Neural progenitor cell (in vitro differentiated cells): ENCODE results near the gene TSPAN1. TPM values are rescaled to one million over a fixed set of nuclear protein-coding genes. Genes with fewer than 3 reads are reported as not detected.

Source experiments
- DNase-seq: peaks from one replicate; pipeline ENCODE4 v3.0.0-alpha.2; 2016; ENCODE audit warnings: low spot score
- H2AFZ ChIP-seq: fragments of 200-600 bp; sonication (generic); replicated peaks from 2 replicates; pipeline ENCODE4 v1.6.1; 2016; ENCODE audit warnings: antibody characterized with exemption
- H3F3A ChIP-seq: fragments of 200-600 bp; sonication (generic); 2 replicates; pipeline ENCODE4 v1.6.1; 2016; ENCODE audit warnings: antibody characterized with exemption, low read depth
- H3K27ac ChIP-seq: fragments of 200-600 bp; sonication (generic); 2 replicates; pipeline ENCODE4 v1.5.1; 2016; ENCODE audit warnings: mild to moderate bottlenecking
- H3K27me3 ChIP-seq: fragments of 200-600 bp; sonication (generic); 2 replicates; pipeline ENCODE4 v1.6.1; 2016; ENCODE audit warnings: mild to moderate bottlenecking, moderate library complexity
- H3K36me3 ChIP-seq: fragments of 200-600 bp; sonication (generic); 2 replicates; pipeline ENCODE4 v1.5.1; 2016
- H3K4me1 ChIP-seq: fragments of 200-600 bp; sonication (generic); 2 replicates; pipeline ENCODE4 v1.6.1; 2016; ENCODE audit warnings: mixed run types
- H3K4me2 ChIP-seq: fragments of 200-600 bp; sonication (generic); 2 replicates; pipeline ENCODE4 v1.6.1; 2016
- H3K4me3 ChIP-seq: fragments of 200-600 bp; sonication (generic); 2 replicates; pipeline ENCODE4 v1.5.1; 2016
- H3K79me2 ChIP-seq: fragments of 200-600 bp; sonication (generic); 2 replicates; pipeline ENCODE4 v1.6.1; 2016; ENCODE audit warnings: low read depth
- H3K9ac ChIP-seq: fragments of 200-600 bp; sonication (generic); 2 replicates; pipeline ENCODE4 v1.6.1; 2016
- H3K9me3 ChIP-seq: fragments of 200-600 bp; sonication (generic); 2 replicates; pipeline ENCODE4 v1.5.1; 2016; ENCODE audit warnings: low read depth
- H4K20me1 ChIP-seq: fragments of 200-600 bp; sonication (generic); 2 replicates; pipeline ENCODE4 v1.6.1; 2016; ENCODE audit warnings: low read depth
- H3K27ac Mint-ChIP-seq: 3 replicates; pipeline ENCODE4 v1.8.0; 2021; ENCODE audit warnings: mixed read lengths
- H3K27me3 Mint-ChIP-seq: 2 replicates; pipeline ENCODE4 v1.8.0; 2022; ENCODE audit warnings: low read depth, mild to moderate bottlenecking, inconsistent platforms, moderate library complexity, mixed read lengths; ENCODE audit not compliant: insufficient read depth
- H3K36me3 Mint-ChIP-seq: 3 replicates; pipeline ENCODE4 v1.8.0; 2021; ENCODE audit warnings: mixed read lengths
- H3K4me1 Mint-ChIP-seq: 3 replicates; pipeline ENCODE4 v1.8.0; 2021; ENCODE audit warnings: mixed read lengths
- H3K4me3 Mint-ChIP-seq: 3 replicates; pipeline ENCODE4 v1.8.0; 2021; ENCODE audit warnings: mild to moderate bottlenecking, moderate library complexity, mixed read lengths
- H3K9me3 Mint-ChIP-seq: 3 replicates; pipeline ENCODE4 v1.8.0; 2020; ENCODE audit warnings: mixed read lengths
- EZH2 ChIP-seq: fragments of 200-600 bp; sonication (generic); IDR thresholded peaks from 2 replicates; pipeline ENCODE4 v1.6.1; 2017; ENCODE audit warnings: antibody characterized with exemption, mild to moderate bottlenecking, moderate library complexity
- EZH2phosphoT487 ChIP-seq: fragments of 200-600 bp; sonication (generic); IDR thresholded peaks from 2 replicates; pipeline ENCODE4 v1.6.1; 2017; ENCODE audit warnings: antibody characterized with exemption
- total RNA-seq: library from RNA; depleted of rRNA; stranded (reverse); fragments of >200 nt; gene quantifications from 2 replicates; pipeline ENCODE4 v1.2.3, GENCODE V29; 2015; ENCODE audit warnings: low replicate concordance
- TF ChIP-seq, protein P1 (sequence below): fragments of 200-600 bp; sonication (generic); IDR thresholded peaks from 2 replicates; pipeline ENCODE4 v1.5.1; 2017; ENCODE audit warnings: antibody characterized with exemption, mild to moderate bottlenecking

The TSPAN1 gene
- total RNA-seq, 1 donor from 2014 or later, result not detected

DNA sequence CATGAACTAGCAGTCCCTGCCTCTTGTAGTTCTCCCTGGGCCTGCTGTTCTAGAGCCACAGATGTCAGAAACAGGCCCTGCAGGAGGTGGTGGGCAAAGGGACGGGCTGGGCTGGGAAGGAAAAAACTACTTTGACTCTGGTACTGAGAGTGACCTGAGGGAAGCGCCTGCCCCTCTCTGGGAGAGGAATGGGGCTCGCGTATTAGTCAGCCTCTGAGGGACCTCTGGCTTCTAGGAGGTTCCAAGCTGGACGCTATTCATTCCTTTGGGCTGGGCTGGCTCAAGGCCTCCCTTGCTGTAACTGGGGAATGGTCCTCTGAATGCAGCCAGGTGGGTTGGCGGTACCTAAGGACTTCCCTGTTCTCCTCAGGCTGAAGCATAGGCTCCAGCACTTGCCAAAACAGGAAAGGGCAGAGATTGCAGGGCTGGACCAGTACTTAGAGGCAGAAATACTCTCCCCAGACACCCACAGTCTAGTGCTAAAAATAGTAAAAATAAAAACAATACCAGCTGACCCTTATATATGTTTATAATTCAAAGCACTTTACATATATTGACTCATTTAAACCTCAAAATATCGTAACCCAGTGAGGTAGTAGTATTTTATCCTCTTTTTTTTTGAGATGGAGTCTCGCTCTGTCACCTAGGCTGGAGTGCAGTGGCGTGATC, 16.3 kb downstream of the TSPAN1 start:
- no peaks in the 10 kb centered on the region for H3K36me3 ChIP-seq
- Mint-ChIP-seq H3K4me3 (no peak overlapping the region), H3K27ac (no peak overlapping the region), H3K36me3 (peaks cover 25% of the 10 kb centered on the region), H3K27me3 (peaks cover 3% of the 10 kb centered on the region), H3K4me1 (peaks cover 2% of the 10 kb centered on the region), H3K9me3 (no peaks in the 10 kb centered on the region)
- no peak overlapping the region for H2AFZ ChIP-seq
- H3K27me3 ChIP-seq, result no peaks in the 10 kb centered on the region
- no peak for TF ChIP-seq EZH2
- TF ChIP-seq, protein P1, sequence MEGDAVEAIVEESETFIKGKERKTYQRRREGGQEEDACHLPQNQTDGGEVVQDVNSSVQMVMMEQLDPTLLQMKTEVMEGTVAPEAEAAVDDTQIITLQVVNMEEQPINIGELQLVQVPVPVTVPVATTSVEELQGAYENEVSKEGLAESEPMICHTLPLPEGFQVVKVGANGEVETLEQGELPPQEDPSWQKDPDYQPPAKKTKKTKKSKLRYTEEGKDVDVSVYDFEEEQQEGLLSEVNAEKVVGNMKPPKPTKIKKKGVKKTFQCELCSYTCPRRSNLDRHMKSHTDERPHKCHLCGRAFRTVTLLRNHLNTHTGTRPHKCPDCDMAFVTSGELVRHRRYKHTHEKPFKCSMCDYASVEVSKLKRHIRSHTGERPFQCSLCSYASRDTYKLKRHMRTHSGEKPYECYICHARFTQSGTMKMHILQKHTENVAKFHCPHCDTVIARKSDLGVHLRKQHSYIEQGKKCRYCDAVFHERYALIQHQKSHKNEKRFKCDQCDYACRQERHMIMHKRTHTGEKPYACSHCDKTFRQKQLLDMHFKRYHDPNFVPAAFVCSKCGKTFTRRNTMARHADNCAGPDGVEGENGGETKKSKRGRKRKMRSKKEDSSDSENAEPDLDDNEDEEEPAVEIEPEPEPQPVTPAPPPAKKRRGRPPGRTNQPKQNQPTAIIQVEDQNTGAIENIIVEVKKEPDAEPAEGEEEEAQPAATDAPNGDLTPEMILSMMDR, result no peak
- no peak for TF ChIP-seq EZH2phosphoT487
- no peak overlapping the region for H3K4me3 ChIP-seq
- H3K9me3 ChIP-seq, result no peaks in the 10 kb centered on the region
- no peaks in the 10 kb centered on the region for H4K20me1 ChIP-seq
- H3K4me2 ChIP-seq, result no peak overlapping the region
- H3K4me1 ChIP-seq, result no peaks in the 10 kb centered on the region
- no peak overlapping the region for H3K27ac ChIP-seq
- H3F3A ChIP-seq, result peaks cover 2% of the 10 kb centered on the region
- H3K9ac ChIP-seq, result no peak overlapping the region
- DNase-seq, result no peak
- no peaks in the 10 kb centered on the region for H3K79me2 ChIP-seq

DNA sequence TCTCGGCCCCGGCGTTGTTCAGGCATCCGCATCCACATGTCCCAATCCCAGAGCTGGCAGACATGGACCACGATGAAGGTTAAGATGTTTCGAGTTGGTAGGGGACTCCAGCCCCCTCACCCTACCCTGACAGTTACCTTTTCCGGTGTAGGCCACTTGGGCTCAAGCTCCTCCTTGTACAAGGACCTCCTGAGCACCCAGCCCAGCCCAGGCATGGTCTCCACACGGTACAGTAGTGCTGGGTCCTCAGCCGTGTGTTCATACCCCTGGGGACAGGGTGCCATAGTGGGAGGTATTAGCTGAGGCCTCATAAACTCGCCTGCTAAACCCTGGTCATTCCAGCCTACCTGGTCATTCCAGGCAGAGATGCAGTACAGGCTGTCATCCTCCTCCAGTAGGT, 17.3 kb downstream of the TSPAN1 start:
- no peaks in the 10 kb centered on the region for H3K9me3 ChIP-seq
- no peaks in the 10 kb centered on the region for H3K4me1 ChIP-seq
- H3K4me2 ChIP-seq, result no peak overlapping the region
- no peak overlapping the region for H3K4me3 ChIP-seq
- H4K20me1 ChIP-seq, result peaks cover 1% of the 10 kb centered on the region
- Mint-ChIP-seq H3K9me3 (no peaks in the 10 kb centered on the region), H3K27ac (no peak overlapping the region), H3K4me3 (no peak overlapping the region), H3K27me3 (peaks cover 3% of the 10 kb centered on the region), H3K4me1 (peaks cover 3% of the 10 kb centered on the region), H3K36me3 (peaks cover 25% of the 10 kb centered on the region)
- peaks cover 2% of the 10 kb centered on the region for H3K79me2 ChIP-seq
- H3F3A ChIP-seq, result peaks cover 8% of the 10 kb centered on the region
- H3K9ac ChIP-seq, result no peak overlapping the region
- no peaks in the 10 kb centered on the region for H3K36me3 ChIP-seq
- DNase-seq, result no peak
- no peak overlapping the region for H2AFZ ChIP-seq
- no peaks in the 10 kb centered on the region for H3K27me3 ChIP-seq
- TF ChIP-seq, protein P1, result no peak
- TF ChIP-seq EZH2phosphoT487 (no peak), EZH2 (no peak)
- no peak overlapping the region for H3K27ac ChIP-seq

DNA sequence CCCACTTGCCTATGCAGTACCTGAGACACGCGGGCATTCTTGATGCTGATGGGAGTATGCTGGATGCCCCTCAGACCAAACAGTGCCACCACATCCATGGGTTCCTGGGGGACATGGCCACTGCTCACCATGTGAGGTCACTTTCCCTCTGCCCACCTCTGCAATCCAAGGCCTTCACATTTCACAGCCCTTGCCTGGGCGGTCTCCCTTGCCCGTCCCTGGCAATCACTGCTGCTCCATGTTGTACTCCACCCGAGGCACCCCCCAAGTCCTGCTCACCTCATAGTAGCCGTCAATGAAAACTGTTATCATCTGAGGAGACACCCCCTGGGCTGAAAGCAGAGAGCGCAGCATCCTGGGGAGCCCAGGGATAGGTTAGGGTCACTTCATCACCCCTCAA, 18.4 kb downstream of the TSPAN1 start:
- H3K27ac ChIP-seq, result no peak overlapping the region
- peaks cover 21% of the 10 kb centered on the region for H3K36me3 Mint-ChIP-seq
- TF ChIP-seq, protein P1, result no peak
- TF ChIP-seq EZH2, result no peak
- no peak for TF ChIP-seq EZH2phosphoT487
- H3K9me3 ChIP-seq, result no peaks in the 10 kb centered on the region
- no peak overlapping the region for H3K27ac Mint-ChIP-seq
- no peak overlapping the region for H2AFZ ChIP-seq
- no peaks in the 10 kb centered on the region for H3K27me3 ChIP-seq
- peaks cover 3% of the 10 kb centered on the region for H3K27me3 Mint-ChIP-seq
- H3K4me1 Mint-ChIP-seq, result peaks cover 8% of the 10 kb centered on the region
- H3K9me3 Mint-ChIP-seq, result no peaks in the 10 kb centered on the region
- H3K36me3 ChIP-seq, result no peaks in the 10 kb centered on the region
- no peak for DNase-seq
- peaks cover 7% of the 10 kb centered on the region for H3K4me1 ChIP-seq
- peaks cover 11% of the 10 kb centered on the region for H3K79me2 ChIP-seq
- no peak overlapping the region for H3K4me3 Mint-ChIP-seq
- peaks cover 5% of the 10 kb centered on the region for H4K20me1 ChIP-seq
- H3K9ac ChIP-seq, result no peak overlapping the region
- H3F3A ChIP-seq, result peaks cover 16% of the 10 kb centered on the region
- H3K4me2 ChIP-seq, result no peak overlapping the region
- no peak overlapping the region for H3K4me3 ChIP-seq
